GM18511 (cell line): Measurements from ENCODE around the gene RGS9.
"Not testable (repeated sequence)": the region's sequence is repeated elsewhere in the genome, so short reads cannot be mapped to it uniquely, and the experiment has no call there.

Experiments
- ATAC-seq: cut with Tn5 transposase; IDR thresholded peaks from one replicate; pipeline ENCODE4 v1.9.1; 2021; ENCODE audit warnings: mild to moderate bottlenecking, moderate library complexity; ENCODE audit not compliant: unreplicated experiment

RGS9 gene

GRCh38 chr17:65204001-65204400 lies 66.8 kb downstream of the RGS9 start:
- no peak for ATAC-seq

- ATAC-seq, result no peak
These were observed 68.5 kb downstream of the RGS9 start for GRCh38 chr17:65205655-65206054.

GRCh38 chr17:65207448-65207847 lies 70.3 kb downstream of the RGS9 start:
- not testable (repeated sequence) for ATAC-seq

GRCh38 chr17:65208717-65209116 lies 71.5 kb downstream of the RGS9 start:
- ATAC-seq, result no peak

- no peak for ATAC-seq
These were observed 81.1 kb downstream of the RGS9 start for GRCh38 chr17:65218261-65218660.

- no peak for ATAC-seq
These were observed 82.0 kb downstream of the RGS9 start for GRCh38 chr17:65219124-65219523.

GRCh38 chr17:65219707-65220106 lies 82.5 kb downstream of the RGS9 start:
- ATAC-seq, result no peak

- ATAC-seq, result no peak
These were observed 83.6 kb downstream of the RGS9 start for GRCh38 chr17:65220732-65221131.

- ATAC-seq, result no peak
These were observed 85.1 kb downstream of the RGS9 start for GRCh38 chr17:65222214-65222738.

GRCh38 chr17:65225061-65225460 lies 87.9 kb downstream of the RGS9 start:
- no peak for ATAC-seq

GRCh38 chr17:65226227-65226626 lies 89.1 kb downstream of the RGS9 start:
- ATAC-seq, result no peak

- ATAC-seq, result no peak
These were observed 90.5 kb downstream of the RGS9 start for GRCh38 chr17:65227637-65228036.

- no peak for ATAC-seq
These were observed 91.1 kb downstream of the RGS9 start for GRCh38 chr17:65228287-65228686.

- ATAC-seq, result peak; percentile 84
These were observed 91.8 kb downstream of the RGS9 start for GRCh38 chr17:65228734-65229620.

- peak; percentile 14 for ATAC-seq
These were observed 92.4 kb downstream of the RGS9 start for GRCh38 chr17:65229621-65229995.

- no peak for ATAC-seq
These were observed 92.9 kb downstream of the RGS9 start for GRCh38 chr17:65230040-65230439.

- no peak for ATAC-seq
These were observed 93.9 kb downstream of the RGS9 start for GRCh38 chr17:65231086-65231485.

GRCh38 chr17:65231662-65232335 lies 94.6 kb downstream of the RGS9 start:
- ATAC-seq, result peak; percentile 36

GRCh38 chr17:65235284-65235683 lies 98.1 kb downstream of the RGS9 start:
- ATAC-seq, result no peak

- no peak for ATAC-seq
These were observed 99.2 kb downstream of the RGS9 start for GRCh38 chr17:65236321-65236720.

- ATAC-seq, result no peak
These were observed 106.9 kb downstream of the RGS9 start for GRCh38 chr17:65243838-65244625.
